Fibroblast of skin of right quadriceps (primary cell): ENCODE data around the gene NUDCD3.

Experiments
- DNase-seq: peaks from one replicate; pipeline ENCODE4 v3.0.0-alpha.2; 2013

NUDCD3 gene

GRCh38 chr7:44477063-44477830, 13.2 kb downstream of the NUDCD3 start:
- peak; percentile 78 for DNase-seq

DNA sequence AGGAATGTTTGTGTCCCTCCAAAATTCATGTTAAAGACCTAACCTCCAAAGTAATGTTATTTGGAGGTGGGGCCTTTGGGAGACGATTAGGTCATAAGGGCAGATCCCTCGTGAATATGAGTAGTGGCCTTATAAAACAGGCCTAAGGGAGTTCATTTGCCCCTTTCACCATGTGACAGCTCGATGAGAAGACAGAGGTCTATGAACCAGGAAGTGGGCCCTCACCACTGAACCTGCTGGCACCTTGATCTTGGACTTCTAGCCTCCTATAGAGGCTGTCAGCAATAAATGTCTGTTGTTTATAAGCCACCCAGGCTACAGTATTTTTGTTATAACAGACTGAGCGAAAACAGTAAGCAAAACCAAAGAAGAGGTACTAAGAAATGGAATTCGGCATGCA, 14.1 kb downstream of the NUDCD3 start:
- DNase-seq = no peak

DNA sequence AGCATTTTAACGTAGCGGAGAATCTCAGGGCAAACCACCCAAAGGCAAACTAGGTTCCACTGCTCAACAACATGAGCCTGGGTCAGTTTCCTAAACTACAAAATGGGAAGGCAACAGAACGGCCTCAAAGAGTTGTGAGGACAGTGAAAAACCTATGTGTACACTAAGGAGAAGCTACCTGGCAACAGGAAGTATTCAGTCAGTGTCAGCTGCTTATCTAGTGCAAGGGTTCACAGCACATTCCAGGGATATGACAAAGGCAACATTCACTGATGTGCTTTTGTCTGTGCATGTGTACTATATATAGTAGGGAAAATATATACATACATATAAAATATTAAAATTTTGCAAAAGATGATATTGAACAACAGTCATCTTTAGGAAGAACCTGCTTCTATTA, 17.2 kb downstream of the NUDCD3 start:
- peak; percentile 32 for DNase-seq

DNA sequence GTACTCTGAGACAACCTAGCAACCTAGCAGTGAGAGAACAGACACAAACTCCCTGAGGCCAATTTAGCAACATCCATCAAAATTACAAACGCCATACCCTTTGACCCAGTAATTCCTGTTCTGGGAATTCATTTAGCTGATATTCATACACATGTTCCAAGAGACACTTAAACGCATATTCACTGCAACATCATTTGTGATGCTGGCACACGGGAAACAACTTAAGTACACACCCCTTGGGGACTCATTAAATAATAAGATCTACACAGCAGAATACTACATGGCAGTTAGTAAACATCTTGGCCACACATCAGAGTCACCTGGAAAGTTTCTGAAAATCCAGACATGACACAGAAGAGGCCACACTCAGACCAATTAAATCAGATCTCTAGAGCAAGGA, 17.6 kb downstream of the NUDCD3 start:
- DNase-seq = no peak

DNA sequence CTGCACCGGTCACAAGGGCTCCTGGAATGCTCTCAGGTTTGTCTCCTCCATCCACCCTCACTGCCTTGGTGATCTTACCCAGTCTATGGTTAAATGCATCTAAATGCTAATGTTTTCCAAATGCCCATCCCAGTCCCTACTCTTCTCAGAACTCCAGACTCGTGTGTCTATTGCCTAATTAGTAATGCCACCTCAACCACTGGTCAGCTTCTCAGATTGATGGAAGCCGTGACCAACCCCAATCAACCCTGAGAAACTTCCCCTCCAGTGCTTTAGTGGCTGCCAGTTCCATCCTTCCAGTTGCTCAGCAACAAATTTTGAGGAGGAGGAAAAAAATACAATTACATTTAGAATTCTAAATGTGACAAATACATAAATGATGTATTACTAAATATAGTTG, 18.6 kb downstream of the NUDCD3 start:
- DNase-seq = no peak

DNA sequence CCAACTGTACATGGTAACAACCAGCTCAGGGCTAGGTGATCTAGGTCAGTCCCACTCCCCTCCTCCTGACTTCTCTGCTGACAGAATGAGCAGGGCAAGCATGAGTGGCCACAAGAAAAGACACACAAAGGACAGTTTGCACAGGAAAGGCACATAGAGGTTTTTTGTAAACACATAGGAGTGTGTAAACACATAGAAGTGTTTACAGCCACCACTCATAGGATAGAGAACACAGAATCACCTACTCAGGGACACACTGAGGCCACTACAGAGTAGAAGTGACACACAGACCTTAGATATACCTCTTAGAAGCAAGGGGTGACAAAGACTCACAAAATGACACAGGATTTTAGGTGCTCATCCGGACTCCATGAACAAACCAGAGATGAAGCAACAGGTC, 19.0 kb downstream of the NUDCD3 start:
- DNase-seq = no peak

GRCh38 chr7:44470628-44471245, 19.7 kb downstream of the NUDCD3 start:
- DNase-seq = no peak

DNA sequence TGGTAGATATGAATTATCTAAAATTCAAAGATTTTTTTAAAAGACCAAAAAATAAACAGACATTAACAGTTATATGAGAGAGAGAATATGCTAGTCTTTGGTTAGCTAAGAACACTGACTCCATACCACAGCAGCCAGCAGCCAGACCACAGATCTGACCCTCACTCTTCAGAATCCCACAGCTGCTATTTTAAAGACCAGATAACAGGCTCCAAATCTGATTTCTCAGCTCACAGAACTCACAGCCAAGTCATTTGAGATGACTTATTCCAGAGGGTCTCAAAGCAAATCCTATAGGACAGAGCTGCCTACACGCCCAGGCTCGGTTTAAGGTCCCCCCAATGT, 20.4 kb downstream of the NUDCD3 start:
- DNase-seq = no peak

DNA sequence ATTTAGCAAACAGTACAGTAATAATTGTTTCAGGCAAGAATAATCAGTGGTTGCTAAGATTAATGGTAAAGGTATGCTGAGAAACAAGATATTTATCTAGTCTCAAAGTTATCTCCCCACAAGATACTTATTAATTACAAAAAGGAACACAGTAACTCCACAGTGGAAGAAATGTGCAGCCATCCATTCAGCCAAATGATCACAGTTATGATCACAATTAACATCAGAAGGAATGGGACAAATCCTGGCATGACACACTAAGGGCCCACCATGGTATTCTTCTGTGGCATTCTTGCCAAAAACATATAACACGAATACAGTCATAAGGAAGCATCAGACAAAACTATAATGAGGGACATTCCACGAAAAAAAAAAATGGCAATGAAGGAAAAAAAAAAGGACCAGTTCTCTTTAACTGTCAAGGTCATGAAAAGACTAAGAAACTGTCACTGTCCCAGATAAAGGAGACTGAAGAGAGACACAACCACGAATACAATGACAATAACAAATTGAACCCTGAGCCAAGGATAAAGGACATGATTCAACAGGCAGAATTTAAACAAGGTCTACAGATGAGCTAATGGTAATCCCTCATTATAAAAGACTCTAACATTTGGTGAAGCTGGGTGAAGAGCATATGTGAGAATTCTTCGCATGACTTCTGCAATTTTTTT, 20.9 kb downstream of the NUDCD3 start:
- DNase-seq = peak; percentile 27

GRCh38 chr7:44467217-44467548, 23.3 kb downstream of the NUDCD3 start:
- DNase-seq = no peak

DNA sequence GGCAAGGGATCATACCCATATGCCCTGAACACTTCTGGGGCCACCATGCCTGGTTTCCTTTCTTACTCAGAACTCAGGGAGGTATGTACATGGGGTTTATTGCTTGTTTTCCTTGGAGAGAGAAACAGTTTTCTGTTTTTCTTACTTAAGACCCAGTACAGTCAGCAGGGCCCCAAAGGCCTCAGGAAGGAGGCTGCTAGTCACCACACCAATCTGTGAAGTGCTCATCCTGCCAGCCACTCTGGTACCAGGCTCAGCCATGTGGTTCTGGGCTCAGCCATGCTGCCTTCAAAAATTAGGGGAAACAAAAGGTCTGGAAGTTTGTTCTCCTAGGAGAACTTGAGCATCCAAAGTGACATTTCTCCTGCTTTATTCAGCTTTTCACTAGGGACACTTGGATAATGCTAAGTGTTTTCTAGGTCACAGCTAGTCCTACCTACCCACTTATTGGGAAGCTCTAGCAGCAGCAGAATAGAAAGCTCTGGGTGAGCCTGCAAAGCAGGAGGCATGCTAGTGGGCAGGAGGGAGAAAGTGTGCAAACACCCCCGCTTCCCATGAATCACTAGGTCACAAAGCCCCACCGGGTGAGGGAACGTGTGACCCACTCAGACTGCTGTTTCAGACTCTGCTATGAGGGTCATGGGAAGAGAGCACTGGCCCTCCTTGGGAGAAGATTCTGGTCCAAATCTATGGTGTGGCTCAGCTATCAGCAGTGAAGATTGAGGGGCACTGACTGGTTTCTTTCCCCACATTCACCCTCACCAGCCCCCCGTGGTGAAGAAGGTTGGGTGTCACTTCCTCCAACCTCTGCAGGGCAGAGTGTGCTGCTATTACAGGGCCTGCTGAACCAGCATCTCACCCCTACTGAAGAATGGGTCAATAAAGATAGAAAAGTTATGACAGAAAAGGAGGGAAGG, 23.9 kb downstream of the NUDCD3 start:
- peak; percentile 30 for DNase-seq

GRCh38 chr7:44465490-44465889, 25.0 kb downstream of the NUDCD3 start:
- no peak for DNase-seq

DNA sequence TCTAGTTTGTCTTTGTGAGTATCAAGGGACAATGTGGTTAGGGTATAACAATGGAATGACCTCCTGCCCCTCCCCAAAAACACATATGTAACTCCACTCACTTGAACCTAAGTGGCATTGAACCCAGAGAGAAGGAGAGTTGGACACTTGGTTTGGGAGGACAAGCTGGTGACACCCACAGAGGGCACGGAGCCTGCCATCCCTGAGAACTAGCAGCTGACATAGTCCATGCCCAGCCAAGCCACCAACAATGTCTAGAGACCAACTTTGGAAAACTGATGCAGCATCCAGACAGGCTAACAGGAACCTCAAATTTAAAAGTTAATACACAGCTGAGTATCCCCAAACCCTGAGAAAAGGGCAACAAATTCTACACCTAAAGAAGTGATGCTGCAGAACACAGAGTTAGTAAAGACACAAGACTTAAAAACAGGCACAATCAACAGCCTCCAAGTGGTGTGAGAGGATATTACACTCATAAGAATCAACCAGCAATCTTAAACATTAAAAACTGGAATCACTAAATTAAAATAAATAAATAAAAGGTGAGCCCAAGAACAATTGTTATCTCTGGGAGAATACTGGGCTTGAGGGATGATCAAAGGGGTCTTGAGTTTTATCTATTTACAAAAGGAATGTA, 27.2 kb downstream of the NUDCD3 start:
- no peak for DNase-seq

DNA sequence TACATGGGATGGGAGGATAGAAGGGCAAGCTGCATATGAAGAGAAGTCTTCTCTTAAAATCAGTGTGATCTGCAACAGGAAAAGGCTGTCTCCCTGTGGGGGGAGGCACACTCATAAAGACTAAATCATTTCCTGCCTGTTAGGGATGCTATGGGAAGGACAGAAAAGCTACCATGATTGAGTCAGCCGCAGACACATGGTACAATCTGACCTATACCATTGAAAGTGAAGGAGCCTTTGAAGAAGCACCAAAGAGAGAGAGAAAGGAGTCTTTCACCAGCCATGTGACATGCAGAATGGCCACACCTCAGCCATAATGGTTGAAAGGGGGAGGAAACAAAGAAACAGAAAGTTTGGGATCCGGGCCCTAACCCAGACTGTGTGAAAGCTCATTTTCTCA, 29.1 kb downstream of the NUDCD3 start:
- peak; percentile 83 for DNase-seq

DNA sequence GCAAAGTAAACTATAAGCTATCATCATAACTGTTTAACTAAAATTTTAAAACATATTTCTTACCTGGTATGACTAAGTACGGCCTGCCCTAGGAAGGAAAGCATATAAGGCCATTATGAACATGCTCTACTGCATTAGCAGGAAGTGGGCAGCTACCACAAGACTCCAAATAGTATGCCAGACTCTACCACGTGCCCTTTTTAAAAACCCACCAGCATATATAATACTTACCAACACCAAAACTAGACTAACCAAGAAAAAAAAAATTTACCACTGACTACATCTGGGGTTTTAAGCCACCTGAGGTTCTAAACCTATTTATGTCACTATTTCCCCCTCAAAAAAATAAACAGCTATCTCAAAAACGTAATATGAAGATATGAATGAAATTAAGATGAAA, 30.1 kb downstream of the NUDCD3 start:
- no peak for DNase-seq

DNA sequence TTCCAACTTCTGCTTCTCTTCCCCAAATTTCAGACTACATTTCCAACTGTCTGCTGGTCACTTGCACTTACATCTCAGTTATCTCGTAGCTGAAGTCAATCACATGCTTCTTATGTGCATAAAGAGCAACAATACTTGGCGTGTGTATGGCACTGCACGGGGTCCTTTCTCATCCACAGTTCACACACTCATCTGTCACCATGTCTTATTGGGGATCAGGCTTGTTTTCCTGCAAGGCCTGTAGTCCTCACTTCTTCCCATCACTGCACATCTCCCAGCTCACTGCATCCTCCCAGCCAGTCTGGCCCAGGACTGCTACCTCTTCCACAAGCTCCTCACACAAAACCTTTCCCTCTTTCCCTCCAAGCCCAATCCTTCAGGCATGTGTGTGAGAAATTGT, 35.3 kb downstream of the NUDCD3 start:
- no peak for DNase-seq

GRCh38 chr7:44454348-44454747, 36.1 kb downstream of the NUDCD3 start:
- DNase-seq = no peak

DNA sequence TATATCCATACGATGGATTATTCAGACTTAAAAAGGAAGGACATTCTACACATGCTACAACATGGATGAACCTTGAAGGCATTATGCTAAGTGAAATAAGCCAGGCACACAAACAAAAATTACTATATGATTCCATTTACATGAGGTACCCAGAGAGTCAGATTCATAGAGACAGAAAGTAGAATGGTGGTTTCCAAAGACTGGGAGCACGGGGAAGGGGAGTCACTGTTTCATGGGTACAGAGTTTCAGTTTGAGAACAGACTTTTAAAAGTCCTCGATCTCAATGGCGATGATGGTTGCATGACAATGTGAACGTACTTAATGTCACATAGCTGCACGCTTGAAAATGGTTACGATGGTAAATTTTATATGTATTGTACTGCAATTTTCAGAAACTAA, 39.3 kb downstream of the NUDCD3 start:
- no peak for DNase-seq

DNA sequence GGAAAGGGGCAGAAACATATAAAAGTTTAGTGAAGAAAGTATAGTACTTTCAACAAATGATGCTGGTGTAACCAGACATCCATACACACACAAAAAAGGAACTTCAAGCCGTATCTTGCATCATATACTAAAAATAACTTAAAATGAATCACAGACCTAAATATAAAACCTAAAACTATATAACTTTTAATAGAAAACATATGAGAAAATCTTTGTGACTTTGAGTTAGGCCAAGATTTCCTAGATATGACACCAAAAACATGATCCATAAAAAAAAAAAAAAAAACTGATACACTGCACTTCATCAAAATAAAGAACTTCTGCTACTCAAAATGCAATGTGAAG, 40.9 kb downstream of the NUDCD3 start:
- peak; percentile 69 for DNase-seq

- peak; percentile 10 for DNase-seq
Observed at GRCh38 chr7:44448922-44449583, 41.4 kb downstream of the NUDCD3 start.

GRCh38 chr7:44447874-44448425, 42.5 kb downstream of the NUDCD3 start:
- no peak for DNase-seq
